ENCODE results near the gene SPRTN. TPM values are rescaled to one million over a fixed set of nuclear protein-coding genes. Genes with fewer than 3 reads are reported as not detected.
A peak's percentile ranks its signal among the peaks of the same experiment; 100 is the strongest.

The SPRTN gene
- total RNA-seq, 1 donor from 2014 or later, result 52.6 TPM

- no peak for TF ChIP-seq CTCF (IDR thresholded peaks at IDR 0.05)
- intact Hi-C loops (cut with DNase I), result no loop called here
- Histone ChIP-seq H3K4me1 (peaks cover 0 to 7% of the 10 kb centered on the region in 2 donors), H3K4me3 (no peak overlapping the region), H3K27ac (no peak overlapping the region), H3K36me3 (no peaks in the 10 kb centered on the region), H3K9me3 (no peaks in the 10 kb centered on the region), H3K27me3 (no peaks in the 10 kb centered on the region)
- no peak for DNase-seq (ENCODE audit: low spot score in 2 of 2)
These were observed 52.0 kb downstream of the SPRTN start for GRCh38 chr1:231390071-231390470.

GRCh38 chr1:231392389-231393131, 54.5 kb downstream of the SPRTN start:
- Histone ChIP-seq H3K9me3 (no peaks in the 10 kb centered on the region), H3K27me3 (no peaks in the 10 kb centered on the region), H3K36me3 (no peaks in the 10 kb centered on the region), H3K27ac (peak overlapping the region in 1 of 2 donors; percentile 4), H3K4me3 (no peak overlapping the region), H3K4me1 (peaks cover 0 to 16% of the 10 kb centered on the region in 2 donors)
- no peak for TF ChIP-seq CTCF (IDR thresholded peaks at IDR 0.05)
- DNase-seq (ENCODE audit: low spot score in 2 of 2), result no peak
- intact Hi-C loops (cut with DNase I), result no loop called here

- Histone ChIP-seq H3K27me3 (no peaks in the 10 kb centered on the region), H3K4me1 (peaks cover 0 to 15% of the 10 kb centered on the region in 2 donors), H3K4me3 (no peak overlapping the region), H3K9me3 (no peaks in the 10 kb centered on the region), H3K27ac (peak overlapping the region in 1 of 2 donors; percentile 6), H3K36me3 (no peaks in the 10 kb centered on the region)
- DNase-seq (ENCODE audit: low spot score in 2 of 2), result no peak
- no peak for TF ChIP-seq CTCF (IDR thresholded peaks at IDR 0.05)
- intact Hi-C loops (cut with DNase I), result no loop called here
These were observed 55.6 kb downstream of the SPRTN start for GRCh38 chr1:231393668-231394067.

- intact Hi-C loops (cut with DNase I), result loop anchor here (1.0 kb wide), 2 partner anchors 57 to 133 kb away; partner anchors contain the start of genes SPRTN and TSNAX
- H3K36me3 ChIP-seq, result no peaks in the 10 kb centered on the region
- TF ChIP-seq CTCF (IDR thresholded peaks at IDR 0.05), result no peak
- H3K9me3 ChIP-seq, result no peaks in the 10 kb centered on the region
- H3K27me3 ChIP-seq, result no peaks in the 10 kb centered on the region
- H3K4me1 ChIP-seq, result peaks cover 0 to 15% of the 10 kb centered on the region in 2 donors
- H3K27ac ChIP-seq, result peak overlapping the region; percentile 79 to 85
- peak in 1 of 2 donors; percentile 74 for DNase-seq (ENCODE audit: low spot score in 2 of 2)
- peak overlapping the region; percentile 7 to 27 for H3K4me3 ChIP-seq
These were observed 57.2 kb downstream of the SPRTN start for GRCh38 chr1:231395076-231395997.

- intact Hi-C loops (cut with DNase I), result loop anchor here (1.0 kb wide), 2 partner anchors 58 to 132 kb away; partner anchors contain the start of genes SPRTN and TSNAX
- peaks cover 0 to 15% of the 10 kb centered on the region in 2 donors for H3K4me1 ChIP-seq
- no peaks in the 10 kb centered on the region for H3K27me3 ChIP-seq
- no peak for DNase-seq (ENCODE audit: low spot score in 2 of 2)
- no peaks in the 10 kb centered on the region for H3K36me3 ChIP-seq
- TF ChIP-seq CTCF (IDR thresholded peaks at IDR 0.05), result no peak
- no peaks in the 10 kb centered on the region for H3K9me3 ChIP-seq
- H3K27ac ChIP-seq, result peak overlapping the region; percentile 79 to 85
- peak overlapping the region in 1 of 2 donors; percentile 27 for H3K4me3 ChIP-seq
These were observed 57.9 kb downstream of the SPRTN start for GRCh38 chr1:231395998-231396390.

Data from ascending aorta (tissue), 2 donors.